Measurements from ENCODE around the gene DFFA. TPM values are rescaled to one million over a fixed set of nuclear protein-coding genes. Genes with fewer than 3 reads are reported as not detected.

Gene DFFA
- total and polyA plus RNA-seq, 9 of the 15 experiments (the other 6 are each of a cell fraction or from before 2014, with no cell fraction given): 39.6 to 74.8 (median 59.2) TPM

Other genes with a start within 250 kb of the DFFA start
- gene PGD, start 73.5 kb downstream of the DFFA start, total RNA-seq (2014; rRNA removed): 239 and 254 TPM in 2 replicates
- 152 and 177 TPM in 2 replicates for gene PGD, start 73.5 kb downstream of the DFFA start, total RNA-seq (2014; rRNA removed; fragmentation: Illumina TruSeq; extraction: Trizol)
- 191 and 200 TPM in 2 replicates for gene PGD, start 73.5 kb downstream of the DFFA start, total RNA-seq (2015; rRNA removed; fragmentation: Illumina TruSeq; extraction: Trizol)
- gene PGD, start 73.5 kb downstream of the DFFA start, total RNA-seq (2021): 339 and 353 TPM in 2 replicates
- 185 and 229 TPM in 2 replicates for gene PGD, start 73.5 kb downstream of the DFFA start, polyA plus RNA-seq (2011; rRNA removed)
- 402 and 513 TPM in 2 replicates for gene PGD, start 73.5 kb downstream of the DFFA start, polyA plus RNA-seq (2014; fragmentation: Illumina TruSeq; extraction: Trizol)
- 100 to 1,000 TPM; 292 to 542 TPM for gene PGD, start 73.5 kb downstream of the DFFA start, polyA plus RNA-seq (2014; fragmentation: Nextera tagmentation; extraction: Ambion mirVana)
- gene PGD, start 73.5 kb downstream of the DFFA start, polyA plus RNA-seq (2014; rRNA removed): 257 and 270 TPM in 2 replicates
- 21.7 and 24.0 TPM in 2 replicates for gene CENPS, start 42.1 kb downstream of the DFFA start, total RNA-seq (2014; rRNA removed)
- 31.8 and 33.4 TPM in 2 replicates for gene CENPS, start 42.1 kb downstream of the DFFA start, total RNA-seq (2014; rRNA removed; fragmentation: Illumina TruSeq; extraction: Trizol)
- 26.7 and 31.3 TPM in 2 replicates for gene CENPS, start 42.1 kb downstream of the DFFA start, total RNA-seq (2015; rRNA removed; fragmentation: Illumina TruSeq; extraction: Trizol)
- gene CENPS, start 42.1 kb downstream of the DFFA start, total RNA-seq (2021): 27.1 and 28.9 TPM in 2 replicates
- 12.6 and 14.0 TPM in 2 replicates for gene CENPS, start 42.1 kb downstream of the DFFA start, polyA plus RNA-seq (2011; rRNA removed)
- 26.0 and 26.3 TPM in 2 replicates for gene CENPS, start 42.1 kb downstream of the DFFA start, polyA plus RNA-seq (2014; fragmentation: Illumina TruSeq; extraction: Trizol)
- 10 to 100 TPM; 10.2 to 16.4 TPM for gene CENPS, start 42.1 kb downstream of the DFFA start, polyA plus RNA-seq (2014; fragmentation: Nextera tagmentation; extraction: Ambion mirVana)
- gene CENPS, start 42.1 kb downstream of the DFFA start, polyA plus RNA-seq (2014; rRNA removed): 20.5 and 36.0 TPM in 2 replicates
- 0.29 TPM in 1 of 2 replicates, not detected in the other for gene CORT, start 22.5 kb downstream of the DFFA start, total RNA-seq (2014; rRNA removed)
- gene CORT, start 22.5 kb downstream of the DFFA start, total RNA-seq (2014; rRNA removed; fragmentation: Illumina TruSeq; extraction: Trizol): 0.11 and 0.19 TPM in 2 replicates
- 0.34 and 0.54 TPM in 2 replicates for gene CORT, start 22.5 kb downstream of the DFFA start, total RNA-seq (2015; rRNA removed; fragmentation: Illumina TruSeq; extraction: Trizol)
- 0.51 TPM in 1 of 2 replicates, not detected in the other for gene CORT, start 22.5 kb downstream of the DFFA start, total RNA-seq (2021)
- gene CORT, start 22.5 kb downstream of the DFFA start, polyA plus RNA-seq (2011; rRNA removed): not detected in 2 replicates
- 0.15 TPM in 2 replicates for gene CORT, start 22.5 kb downstream of the DFFA start, polyA plus RNA-seq (2014; fragmentation: Illumina TruSeq; extraction: Trizol)
- gene CORT, start 22.5 kb downstream of the DFFA start, polyA plus RNA-seq (2014; fragmentation: Nextera tagmentation; extraction: Ambion mirVana): not detected
- gene CORT, start 22.5 kb downstream of the DFFA start, polyA plus RNA-seq (2014; rRNA removed): 0.08 TPM in 1 of 2 replicates, not detected in the other
- 25.7 and 39.1 TPM in 2 replicates for gene PEX14, start 2.4 kb upstream of the DFFA start, total RNA-seq (2014; rRNA removed)
- 11.6 and 12.8 TPM in 2 replicates for gene PEX14, start 2.4 kb upstream of the DFFA start, total RNA-seq (2014; rRNA removed; fragmentation: Illumina TruSeq; extraction: Trizol)
- gene PEX14, start 2.4 kb upstream of the DFFA start, total RNA-seq (2015; rRNA removed; fragmentation: Illumina TruSeq; extraction: Trizol): 20.2 and 22.7 TPM in 2 replicates
- gene PEX14, start 2.4 kb upstream of the DFFA start, total RNA-seq (2021): 45.7 and 47.5 TPM in 2 replicates
- gene PEX14, start 2.4 kb upstream of the DFFA start, polyA plus RNA-seq (2011; rRNA removed): 8.0 and 19.6 TPM in 2 replicates
- gene PEX14, start 2.4 kb upstream of the DFFA start, polyA plus RNA-seq (2014; fragmentation: Illumina TruSeq; extraction: Trizol): 30.2 and 31.2 TPM in 2 replicates
- 1 to 10 TPM; 2.6 to 2.9 TPM for gene PEX14, start 2.4 kb upstream of the DFFA start, polyA plus RNA-seq (2014; fragmentation: Nextera tagmentation; extraction: Ambion mirVana)
- 25.5 and 27.2 TPM in 2 replicates for gene PEX14, start 2.4 kb upstream of the DFFA start, polyA plus RNA-seq (2014; rRNA removed)

All from K562 (cell line).